Hematopoietic multipotent progenitor cell treated with erythropoietin and hydrocortisone succinate and interleukin-3 and kit ligand, for 15 days (in vitro differentiated cells): ENCODE data around the gene SULT1A2.
"Not testable (repeated sequence)": the region's sequence is repeated elsewhere in the genome, so short reads cannot be mapped to it uniquely, and the experiment has no call there.

ENCODE experiments used
- DNase-seq: peaks from one replicate; pipeline ENCODE4 v3.0.0-alpha.2; 2015; ENCODE audit warnings: low spot score

The SULT1A2 gene

GRCh38 chr16:28596840-28597691, at the start of gene SULT1A2:
TSS of gene SULT1A2 (minus strand) at chr16:28597050. CDS start at chr16:28595930, 1,120 bp downstream.
- no peak for DNase-seq

- not testable (repeated sequence) for DNase-seq
Observed at GRCh38 chr16:28639959-28640358, 43.1 kb upstream of the SULT1A2 start.

- not testable (repeated sequence) for DNase-seq
Observed at GRCh38 chr16:28638359-28638758, 41.5 kb upstream of the SULT1A2 start.

DNA sequence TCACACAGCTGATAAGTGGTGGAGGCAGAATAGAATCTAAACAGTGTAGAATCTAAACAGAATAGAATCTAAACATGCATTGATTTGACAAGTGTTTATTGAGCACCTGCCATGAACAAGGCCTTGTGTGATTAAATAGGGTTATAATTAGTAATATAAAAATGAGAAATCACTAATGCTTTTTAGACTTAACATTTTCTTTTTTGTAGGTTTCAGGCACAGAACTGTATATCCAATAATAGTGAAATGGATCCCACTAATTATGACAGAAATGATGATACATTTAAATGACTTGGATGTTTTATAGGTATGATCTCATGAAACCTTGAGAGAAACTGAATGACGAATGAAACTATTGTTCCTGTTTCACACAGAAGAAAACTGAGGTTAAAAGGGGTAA, 40.9 kb upstream of the SULT1A2 start, which contains the start of gene NPIPB8:
Gene NPIPB8 (plus strand): TSS at position 301 of the 400 bp plus-strand sequence. CDS start 296 bp downstream, outside the sequence.
- DNase-seq = not testable (repeated sequence)

GRCh38 chr16:28636093-28636823, 39.4 kb upstream of the SULT1A2 start:
- not testable (repeated sequence) for DNase-seq

DNA sequence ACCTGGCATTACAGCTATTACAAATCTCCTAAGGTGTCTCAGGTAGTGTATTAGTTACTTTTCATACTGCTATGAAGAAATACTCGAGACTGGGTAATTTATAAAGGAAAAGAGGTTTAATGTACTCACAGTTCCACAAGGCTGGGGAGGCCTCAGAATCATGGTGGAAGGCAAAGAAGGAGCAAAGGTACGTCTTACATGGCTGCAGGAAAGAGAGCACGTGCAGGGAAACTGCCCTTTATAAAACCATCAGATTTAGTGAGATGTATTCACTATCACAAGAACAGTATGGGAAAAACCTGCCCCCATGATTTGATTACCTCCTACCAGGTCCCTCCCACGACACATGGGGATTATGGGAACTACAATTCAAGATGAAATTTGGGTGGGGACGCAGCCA, 34.1 kb upstream of the SULT1A2 start:
- not testable (repeated sequence) for DNase-seq

DNA sequence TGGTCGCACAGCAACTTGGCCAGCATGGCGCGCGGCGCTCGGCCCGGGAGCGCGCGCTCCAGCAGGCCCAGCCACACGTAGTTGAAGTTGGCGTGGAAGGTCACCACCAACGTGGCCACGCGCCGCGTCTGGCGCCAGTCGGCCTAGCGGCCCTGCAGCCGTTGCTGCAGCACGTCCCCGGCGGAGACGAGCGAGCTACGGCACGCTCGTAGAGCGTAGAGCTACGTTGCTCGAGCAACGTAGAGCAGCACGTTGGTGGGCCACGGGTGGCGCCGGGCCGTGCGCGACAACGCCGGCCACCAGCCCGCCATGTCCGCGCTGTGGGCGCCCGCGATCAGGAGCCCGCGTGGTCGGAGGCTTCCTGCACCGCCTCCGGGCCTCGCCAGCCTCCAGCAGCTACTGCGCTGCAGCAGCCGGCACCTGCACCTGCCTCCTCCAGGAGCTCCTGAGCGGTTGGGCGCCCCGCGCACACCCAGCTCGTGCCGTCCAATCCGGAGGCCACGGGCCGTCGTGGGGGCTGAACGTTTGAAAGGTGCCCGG, 26.4 kb upstream of the SULT1A2 start:
- no peak for DNase-seq

GRCh38 chr16:28622532-28623171, 25.8 kb upstream of the SULT1A2 start:
- DNase-seq = not testable (repeated sequence)

GRCh38 chr16:28621481-28622155, 24.8 kb upstream of the SULT1A2 start:
- DNase-seq = peak; percentile 1

- not testable (repeated sequence) for DNase-seq
Observed at GRCh38 chr16:28620316-28620715, 23.5 kb upstream of the SULT1A2 start.

GRCh38 chr16:28617874-28618273, 21.0 kb upstream of the SULT1A2 start:
- no peak for DNase-seq

DNA sequence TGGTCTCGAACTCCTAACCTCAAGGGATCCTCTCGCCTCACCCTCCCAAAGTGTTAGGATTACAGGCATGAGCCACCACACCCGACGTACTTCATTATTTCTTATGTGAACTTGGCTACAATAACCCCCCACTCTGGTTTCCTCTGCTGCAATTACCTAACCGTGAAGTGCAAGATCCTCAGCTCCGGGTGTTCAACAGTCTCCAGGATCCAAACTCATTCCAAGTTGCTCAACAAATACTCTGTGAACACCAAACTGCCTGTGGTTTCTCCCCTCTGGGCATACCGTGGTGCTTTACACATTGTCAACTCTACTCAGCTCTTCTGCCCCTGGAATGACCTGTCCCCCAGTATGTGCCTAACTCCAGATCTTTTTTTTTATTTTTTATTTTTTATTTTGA, 19.8 kb upstream of the SULT1A2 start:
- DNase-seq = no peak

DNA sequence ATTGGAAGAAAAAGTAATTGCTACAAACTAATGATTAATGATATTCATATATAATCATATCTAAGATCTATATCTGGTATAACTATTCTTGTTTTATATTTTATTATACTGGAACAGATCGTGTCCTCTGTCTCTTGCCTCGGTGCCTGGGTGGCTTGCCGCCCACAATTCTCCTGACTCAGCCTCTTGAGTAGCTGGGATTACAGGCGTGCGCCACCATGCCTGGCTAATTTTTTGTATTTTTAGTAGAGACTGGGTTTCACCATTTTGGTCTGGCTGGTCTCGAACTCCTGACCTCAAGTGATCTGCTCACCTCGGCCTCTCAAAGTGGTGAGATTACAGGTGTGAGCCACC, 19.4 kb upstream of the SULT1A2 start:
- DNase-seq = not testable (repeated sequence)

GRCh38 chr16:28615486-28616223, 18.8 kb upstream of the SULT1A2 start:
- peak; percentile 8 for DNase-seq

DNA sequence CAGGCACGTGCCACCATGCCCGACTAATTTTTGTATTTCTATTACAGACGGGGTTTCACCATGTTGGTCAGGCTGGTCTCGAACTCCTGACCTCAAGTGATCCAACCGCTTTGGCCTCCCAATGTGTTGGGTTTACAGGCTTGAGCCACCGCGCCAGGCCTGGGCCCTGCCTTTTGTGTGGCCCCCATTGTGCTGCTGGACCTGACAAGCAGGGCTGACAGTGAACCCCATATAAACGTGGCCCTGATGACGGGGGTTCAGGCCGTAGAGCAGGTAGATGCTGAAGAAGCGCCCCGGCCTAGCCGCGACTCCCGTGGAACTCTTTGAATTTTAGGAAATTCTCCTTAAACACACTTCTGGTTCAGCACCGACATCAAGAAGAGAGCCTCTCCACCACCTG, 17.7 kb upstream of the SULT1A2 start:
- not testable (repeated sequence) for DNase-seq

GRCh38 chr16:28613912-28614311, 17.1 kb upstream of the SULT1A2 start:
- not testable (repeated sequence) for DNase-seq

GRCh38 chr16:28612359-28613280, 15.8 kb upstream of the SULT1A2 start:
- DNase-seq = not testable (repeated sequence)

DNA sequence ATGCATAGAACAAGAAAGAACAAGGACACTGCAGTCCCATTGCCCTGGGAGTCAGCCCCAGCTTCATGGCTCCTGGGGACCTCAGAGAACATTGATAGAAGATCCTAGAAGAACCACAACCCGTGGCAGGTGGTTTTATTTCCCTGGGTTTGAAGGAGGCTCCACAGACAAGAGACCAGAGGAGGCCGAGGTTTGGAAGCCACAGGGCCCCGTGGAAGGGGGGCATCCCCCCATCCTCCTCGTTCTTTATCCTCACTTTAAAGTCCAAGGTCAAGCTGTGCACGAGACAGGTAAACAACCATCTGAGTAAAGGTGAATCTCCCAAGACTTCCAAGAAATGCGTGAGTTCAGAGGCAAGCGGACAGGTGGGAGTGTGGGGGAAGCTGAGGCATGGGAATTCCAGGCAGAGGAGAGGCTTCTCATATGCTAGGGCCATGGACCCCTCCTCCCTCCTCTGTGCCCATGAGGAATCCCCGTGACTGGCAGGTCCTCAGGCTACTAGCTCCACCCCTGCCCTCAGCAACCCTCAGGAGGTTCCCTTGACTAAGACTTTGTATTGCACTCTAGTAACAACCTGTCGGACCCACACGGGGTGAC, 13.8 kb upstream of the SULT1A2 start:
- no peak for DNase-seq
